Endometrium (tissue), 2 donors: ENCODE data around the gene BCAS3.

ENCODE experiments used
- FAIRE-seq: peaks from 2 replicates; lab custom pipeline; 2012; peaks lifted over from hg19 to GRCh38; lab: Jason Lieb, UNC
- donor health status: control.
- donor health status: control.

BCAS3 gene

DNA sequence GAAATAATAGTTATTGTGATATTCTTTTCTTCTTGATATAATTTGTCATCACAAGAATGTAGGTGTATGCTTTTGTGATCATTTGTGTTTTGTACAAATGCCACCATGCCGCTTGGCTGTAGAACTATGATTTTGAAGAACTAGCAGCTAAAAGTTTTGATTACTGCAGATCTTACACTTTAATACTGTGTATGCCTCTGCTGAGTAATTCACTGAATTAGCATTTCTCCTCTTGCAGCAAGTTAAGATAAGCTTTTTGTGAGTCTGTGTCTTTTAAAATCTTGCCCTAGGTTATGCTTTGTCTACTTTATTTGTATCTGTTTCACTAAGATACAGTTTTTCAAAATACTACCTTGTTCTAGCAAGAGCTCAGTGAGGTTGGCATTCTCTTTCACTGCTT lies 395.5 kb downstream of the BCAS3 start:
- no peak for FAIRE-seq

DNA sequence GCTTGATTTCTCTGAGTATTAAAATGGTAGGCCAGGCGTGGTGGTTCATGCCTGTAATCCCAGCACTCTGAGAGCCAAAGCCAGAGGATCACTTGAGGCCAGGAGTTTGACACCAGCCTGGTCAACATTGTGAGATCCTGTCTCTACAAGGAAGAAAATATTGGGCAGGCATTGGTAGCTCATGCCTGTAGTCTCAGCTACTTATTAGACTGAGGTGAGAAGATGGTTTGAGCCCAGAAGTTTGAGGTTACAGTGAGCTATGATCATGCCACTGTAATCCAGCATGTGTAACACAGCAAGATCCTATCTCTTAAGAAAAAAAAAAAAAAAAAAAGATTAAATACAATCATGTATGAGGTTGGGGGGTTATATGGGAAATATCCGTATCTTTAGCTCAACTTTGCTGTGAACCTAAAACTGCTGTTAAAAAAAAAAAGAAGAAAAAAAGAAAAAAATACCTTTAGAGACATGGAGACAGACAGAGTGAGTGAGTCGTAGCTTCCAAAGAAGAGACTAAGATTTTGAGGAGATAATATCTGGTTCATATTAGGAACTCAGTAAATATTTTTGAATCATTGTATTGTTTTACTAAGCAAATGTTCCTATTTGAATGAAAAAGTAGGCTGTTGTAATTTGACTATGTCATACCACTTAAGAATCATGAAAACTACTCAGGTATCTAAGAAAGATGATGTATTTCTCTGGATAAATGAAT lies 396.3 kb downstream of the BCAS3 start:
- no peak for FAIRE-seq

DNA sequence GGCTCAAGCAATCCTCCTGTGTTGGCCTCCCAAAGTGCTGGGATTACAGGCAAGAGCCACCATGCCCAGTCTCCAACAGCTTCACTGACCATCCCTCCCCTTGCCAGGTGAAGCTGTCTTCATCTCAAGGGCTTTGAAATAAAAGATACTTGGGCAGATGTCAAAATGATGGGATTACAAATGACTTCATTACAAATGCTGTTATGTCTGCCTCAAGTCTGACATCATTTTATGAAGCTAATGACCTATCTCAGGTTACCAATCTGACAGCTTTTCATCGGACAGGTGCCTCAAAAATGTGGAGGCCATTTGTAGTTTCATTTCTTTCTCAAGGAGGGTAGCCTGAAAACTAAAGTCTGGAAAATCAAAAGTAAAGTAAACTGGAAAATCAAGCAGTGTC lies 398.3 kb downstream of the BCAS3 start:
- FAIRE-seq, result no peak

DNA sequence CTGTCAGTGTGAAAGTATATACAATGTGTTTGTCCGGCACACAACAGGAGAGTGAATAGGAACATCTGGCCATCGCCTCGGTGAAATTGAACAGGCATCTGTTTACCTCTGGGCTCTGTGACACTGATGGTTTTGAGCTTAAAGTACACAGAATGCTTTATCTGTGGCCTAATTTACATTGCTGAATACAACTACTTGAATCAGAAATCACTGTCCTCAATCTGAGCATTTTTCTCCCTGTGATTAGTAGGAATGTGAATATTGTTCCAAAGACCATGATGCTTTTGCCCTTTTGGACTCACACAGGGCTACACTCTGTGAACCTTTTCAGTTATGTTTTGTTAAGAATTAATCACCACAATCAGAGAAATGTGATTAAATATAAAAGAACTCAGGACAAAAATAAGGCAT lies 399.0 kb downstream of the BCAS3 start:
- FAIRE-seq, result no peak

DNA sequence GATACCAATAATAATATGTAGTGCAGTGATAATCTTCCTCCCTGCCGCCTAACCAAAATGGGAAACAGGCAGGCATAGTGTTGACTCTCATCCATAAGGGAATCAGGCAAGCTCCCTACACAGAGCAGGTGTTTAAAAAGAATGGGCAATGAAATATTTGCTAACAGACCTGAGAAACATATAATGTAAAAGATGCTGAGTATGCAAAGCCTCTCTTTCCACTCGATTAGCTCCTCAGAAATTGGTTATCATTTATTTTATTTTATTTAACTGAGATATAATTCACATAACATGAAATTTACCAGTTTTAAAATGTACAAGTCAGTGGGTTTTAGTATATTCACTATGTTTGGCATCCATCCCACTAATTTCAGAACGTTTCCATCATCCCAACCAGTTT lies 404.3 kb downstream of the BCAS3 start:
- no peak for FAIRE-seq

DNA sequence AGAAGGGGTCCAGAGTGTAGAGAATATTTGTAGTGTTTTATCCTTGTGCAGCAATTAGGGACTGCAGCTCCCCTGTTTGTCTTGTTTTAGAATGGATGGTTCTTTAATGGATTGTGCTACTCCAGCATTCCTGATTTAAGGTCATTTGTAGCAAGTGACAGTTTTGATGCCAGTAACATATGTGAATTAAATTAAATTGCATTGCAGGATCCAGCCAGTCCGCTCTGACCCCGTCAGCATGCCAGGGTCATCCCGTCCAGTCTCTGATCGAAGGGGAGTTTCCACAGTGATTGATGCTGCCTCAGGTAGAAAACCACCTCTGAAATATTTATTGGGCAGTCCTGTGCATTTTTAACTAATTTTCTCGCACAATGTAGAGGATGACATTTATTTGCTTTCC lies 406.6 kb downstream of the BCAS3 start:
- no peak for FAIRE-seq

DNA sequence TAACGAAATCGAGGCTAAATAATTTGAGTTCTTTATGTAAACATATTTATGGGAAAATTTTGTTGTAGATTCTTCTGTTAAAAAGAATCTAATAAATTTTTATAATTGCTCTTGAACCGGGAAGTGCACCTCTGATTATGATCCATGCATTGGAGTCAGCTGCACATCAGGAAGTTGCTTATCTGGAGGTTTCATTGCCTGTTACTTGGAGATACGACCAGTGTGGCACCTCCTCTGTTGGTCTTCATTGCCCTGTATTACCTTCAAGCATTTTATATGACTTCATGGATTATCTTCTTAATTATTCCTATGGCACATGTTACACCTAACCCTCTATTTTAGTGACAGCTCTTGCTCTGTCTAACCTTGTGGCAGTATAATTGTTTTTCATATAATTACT lies 409.4 kb downstream of the BCAS3 start:
- no peak for FAIRE-seq

DNA sequence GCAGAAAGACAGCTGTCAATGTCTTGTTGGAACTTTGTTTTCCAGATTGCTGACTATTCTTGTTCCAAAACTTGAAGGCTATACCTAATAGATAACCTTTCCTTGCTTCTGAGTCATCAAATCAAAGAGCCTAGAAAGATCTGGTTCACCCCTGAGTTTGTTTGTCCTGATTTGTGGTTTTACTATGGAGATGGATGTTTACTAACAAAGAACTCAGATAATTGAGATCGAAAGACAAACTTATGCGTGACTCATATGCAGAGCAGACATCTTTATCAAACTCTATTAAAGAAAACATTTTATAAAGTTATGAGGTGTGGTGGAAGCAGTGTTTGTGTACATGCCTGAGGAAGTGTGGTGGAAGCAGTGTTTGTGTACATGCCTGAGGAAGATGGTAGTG lies 410.9 kb downstream of the BCAS3 start:
- FAIRE-seq, result no peak

DNA sequence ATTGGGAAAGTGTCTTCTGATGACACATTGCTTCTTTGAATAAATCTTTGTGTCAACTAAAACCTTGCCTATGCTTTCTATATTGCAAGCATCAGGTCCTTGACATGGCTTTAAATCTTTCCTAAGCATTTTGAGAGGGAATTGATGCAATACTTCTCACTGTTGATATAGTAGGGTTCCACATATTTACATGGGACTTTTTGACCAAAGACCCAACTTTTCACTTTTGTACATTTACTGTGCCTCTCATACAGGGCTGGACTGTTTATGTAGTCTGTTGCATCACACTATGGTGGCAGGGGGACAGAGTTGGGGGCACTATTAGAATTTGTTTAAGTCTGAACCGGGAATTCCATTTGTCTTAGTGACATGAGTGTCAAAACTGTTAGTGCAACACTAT lies 413.4 kb downstream of the BCAS3 start:
- FAIRE-seq, result no peak

DNA sequence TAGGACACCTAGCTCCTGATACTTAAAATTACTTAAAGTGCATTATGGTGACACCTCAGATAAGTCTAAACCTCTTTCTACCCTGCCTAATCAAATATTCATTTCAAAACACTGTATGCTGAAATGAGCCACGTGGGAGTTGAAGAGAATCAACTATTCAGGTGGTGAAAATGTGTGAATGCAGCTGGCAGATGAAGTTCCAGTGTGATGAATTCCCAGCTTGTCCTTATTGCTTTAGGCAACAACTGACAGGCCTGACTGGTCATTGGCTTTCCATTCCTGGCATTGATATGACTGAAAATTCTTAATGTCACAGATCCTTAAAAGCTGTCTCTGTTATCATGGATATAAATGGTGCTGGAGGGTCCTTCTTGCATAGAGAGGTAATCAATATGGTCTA lies 420.1 kb downstream of the BCAS3 start:
- no peak for FAIRE-seq

DNA sequence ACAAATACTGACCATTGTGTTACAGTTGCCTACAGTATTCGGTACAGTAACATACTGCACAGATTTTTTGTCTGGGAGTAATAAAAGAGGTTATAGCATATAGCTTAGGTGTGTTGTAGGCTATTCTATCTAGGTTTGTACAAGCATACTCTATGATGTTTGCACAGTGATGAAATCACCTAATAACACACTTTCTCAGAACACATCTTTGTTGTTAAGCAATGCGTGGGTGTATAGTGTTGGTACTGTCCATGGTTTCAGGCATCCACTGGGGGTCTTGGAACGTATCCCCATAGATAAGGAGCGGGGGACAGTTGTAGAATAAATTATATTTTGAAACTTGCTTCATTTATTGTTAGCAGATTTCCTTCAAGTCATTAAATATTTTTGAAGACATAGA lies 428.7 kb downstream of the BCAS3 start:
- FAIRE-seq, result no peak

DNA sequence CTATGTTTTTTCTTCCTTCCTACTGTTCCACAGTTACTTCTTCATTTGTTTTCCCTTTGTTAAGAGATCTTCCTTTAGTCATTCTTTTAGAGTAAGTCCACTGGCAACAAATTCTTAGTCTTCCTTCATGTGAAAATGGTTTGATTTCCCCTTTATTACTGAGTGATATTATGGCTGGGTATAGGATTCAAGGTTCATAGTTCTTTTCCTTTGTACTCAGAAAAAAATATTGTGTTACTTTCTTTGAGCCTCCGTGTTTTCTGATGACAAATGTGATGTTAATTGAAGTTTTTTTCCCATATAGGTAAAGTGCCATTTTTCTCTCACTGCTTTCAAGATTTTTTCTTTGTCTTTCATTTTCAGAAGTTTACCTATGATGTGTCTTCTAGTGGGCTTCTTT lies 438.9 kb downstream of the BCAS3 start:
- FAIRE-seq, result no peak

DNA sequence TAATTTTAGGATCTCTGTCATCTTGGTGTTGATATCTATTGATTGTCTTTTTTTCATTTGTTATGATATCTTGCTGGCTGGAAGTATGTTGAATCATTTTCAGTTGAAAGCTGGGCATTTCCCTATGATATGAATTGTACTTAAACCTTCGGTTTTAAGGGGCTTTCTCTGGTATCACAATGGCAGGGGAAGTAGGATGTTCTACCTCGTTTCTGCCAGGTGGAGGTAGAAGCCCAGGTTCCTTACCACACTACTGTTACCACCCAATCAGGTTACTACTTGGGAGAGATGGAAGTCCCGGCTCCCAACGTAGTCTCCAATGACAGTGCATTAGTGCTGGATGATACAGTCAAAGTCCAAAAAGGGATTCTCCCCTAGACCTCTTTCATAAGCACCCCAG lies 440.3 kb downstream of the BCAS3 start:
- FAIRE-seq, result no peak

DNA sequence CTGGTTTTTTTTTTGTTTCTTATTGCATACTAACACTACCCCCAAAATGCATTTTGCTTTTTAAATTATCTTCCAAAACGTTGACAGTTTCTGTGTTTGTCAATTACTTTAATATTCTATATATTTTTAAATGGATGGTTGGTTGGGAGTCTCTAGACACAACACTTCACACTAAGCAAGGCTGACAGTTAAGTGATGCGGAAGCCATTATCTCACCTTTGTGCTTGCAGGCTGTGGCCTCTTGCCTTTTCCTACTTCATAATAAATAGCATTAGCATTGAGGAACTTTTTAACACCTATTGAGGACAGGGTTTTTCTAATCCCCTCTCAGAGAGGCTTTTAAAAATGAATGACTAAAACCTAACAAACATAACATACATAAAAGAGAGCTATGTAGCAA lies 441.2 kb downstream of the BCAS3 start:
- no peak for FAIRE-seq

DNA sequence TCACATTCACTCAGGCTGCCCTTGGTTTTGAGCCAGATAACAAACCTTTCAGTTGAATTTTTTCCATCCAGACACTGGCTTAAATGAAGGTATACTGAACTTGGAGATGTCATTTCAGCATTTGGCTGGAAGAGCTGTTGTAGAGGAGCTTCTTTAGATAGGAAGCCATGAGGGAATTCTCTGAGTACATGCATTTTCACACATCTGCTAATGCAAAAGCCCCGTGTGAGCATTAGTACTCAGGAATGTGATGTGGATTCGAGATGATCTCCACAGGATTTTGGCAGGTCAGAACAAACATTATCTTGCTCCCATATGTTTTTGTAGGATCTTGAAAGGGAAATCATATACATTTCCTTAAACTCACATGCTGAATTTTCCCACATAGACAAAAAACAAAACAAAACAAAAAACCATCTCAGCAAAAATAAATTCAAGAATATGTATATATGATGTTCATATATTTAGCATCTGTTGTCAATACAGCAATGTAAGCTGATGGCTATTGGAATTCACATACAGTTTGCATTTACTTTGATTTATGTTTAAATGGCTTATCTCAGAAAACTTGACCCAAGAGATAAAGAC lies 444.8 kb downstream of the BCAS3 start:
- FAIRE-seq, result no peak

DNA sequence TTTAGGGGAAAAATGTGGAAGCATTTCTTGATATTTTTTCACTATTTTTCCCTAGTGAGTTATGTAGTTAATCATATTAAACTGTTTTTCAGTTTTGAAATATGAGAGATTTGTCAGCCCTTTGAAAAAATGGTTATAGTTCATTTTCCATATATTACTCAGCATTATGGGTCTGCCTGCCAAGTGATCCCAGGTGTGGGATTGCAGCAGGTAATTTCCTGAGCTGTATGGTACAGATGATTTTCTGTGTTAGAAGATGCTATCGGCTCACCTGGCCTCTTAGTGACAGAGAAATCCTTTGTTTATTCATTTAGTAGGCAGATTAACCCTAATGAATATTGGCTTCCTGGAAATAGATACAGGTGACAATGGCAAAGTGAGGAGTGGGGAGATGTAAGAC lies 446.9 kb downstream of the BCAS3 start:
- FAIRE-seq, result no peak

DNA sequence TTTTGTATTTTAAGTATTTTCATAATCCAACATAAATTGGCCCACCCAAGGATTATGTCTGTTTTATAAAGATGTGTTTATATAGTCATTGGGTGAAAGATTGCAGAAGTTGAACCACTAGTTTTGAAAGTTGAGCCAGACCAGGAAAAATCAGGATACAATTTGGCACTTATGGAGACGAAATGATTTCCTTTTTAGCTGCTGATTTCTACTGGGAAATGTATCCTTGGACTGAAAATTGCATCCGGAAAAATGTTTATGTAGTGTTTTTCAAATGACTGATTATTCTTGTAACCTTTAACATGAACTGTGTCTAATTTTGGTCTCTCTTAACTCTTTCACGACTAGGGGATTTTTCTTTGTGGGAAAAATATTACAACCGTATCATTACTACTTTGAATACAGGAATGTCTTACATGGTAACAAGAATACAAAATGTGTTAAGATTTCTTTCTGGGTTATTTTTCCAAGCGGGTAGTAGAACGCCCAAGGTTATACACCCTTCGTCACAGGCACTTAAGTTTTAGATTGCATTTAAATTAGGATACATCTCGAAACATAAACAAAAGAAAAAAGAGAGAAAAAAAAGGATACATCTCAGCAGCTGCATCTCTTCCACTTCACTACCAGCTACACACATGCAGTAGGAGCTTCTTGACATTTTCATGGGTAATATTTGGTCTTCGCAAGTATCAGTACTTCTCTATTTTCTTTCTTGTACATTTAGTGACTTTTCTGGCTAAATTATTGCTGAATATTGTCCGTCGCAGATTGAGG lies 449.0 kb downstream of the BCAS3 start:
- no peak for FAIRE-seq

DNA sequence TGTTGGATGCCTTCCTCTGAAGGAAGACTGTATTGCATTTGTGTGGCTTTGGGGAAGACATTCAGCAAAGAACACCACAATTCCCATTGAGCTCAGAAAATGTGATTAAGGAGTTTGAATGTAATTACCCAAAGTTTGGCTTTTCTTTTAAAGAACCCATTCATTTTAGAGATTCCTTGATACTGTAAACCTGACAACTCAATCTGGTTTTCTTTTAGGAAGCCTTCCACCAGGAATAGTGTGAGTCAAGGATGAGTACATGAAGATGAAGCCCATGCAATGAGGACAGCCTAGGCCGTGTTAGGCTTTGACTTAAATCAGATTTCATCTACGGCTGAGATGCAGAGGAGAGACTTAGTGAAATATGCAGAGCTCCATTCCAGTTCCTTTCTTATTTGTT lies 450.3 kb downstream of the BCAS3 start:
- no peak for FAIRE-seq

DNA sequence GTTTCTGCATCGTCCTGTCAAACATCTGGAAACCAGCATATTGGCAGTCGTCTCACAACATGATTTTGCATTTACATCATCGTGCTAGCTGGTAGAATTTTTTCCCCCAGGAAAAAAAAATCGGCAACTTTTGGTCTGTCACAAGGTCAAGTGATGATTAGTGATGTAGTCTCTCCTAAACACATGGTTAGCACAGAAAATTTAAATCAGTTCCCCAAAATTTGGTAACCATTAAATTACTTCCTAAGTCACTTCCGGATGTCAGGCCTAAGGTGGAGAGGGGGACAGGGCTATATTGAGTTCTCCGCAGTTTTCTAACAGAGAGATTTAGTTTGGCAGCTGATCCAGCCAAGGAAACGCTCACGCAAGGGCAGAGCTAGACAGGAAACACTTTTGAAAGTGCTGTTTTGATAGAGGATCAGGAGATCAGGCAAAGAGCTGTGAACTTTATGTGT lies 451.0 kb downstream of the BCAS3 start:
- no peak for FAIRE-seq

DNA sequence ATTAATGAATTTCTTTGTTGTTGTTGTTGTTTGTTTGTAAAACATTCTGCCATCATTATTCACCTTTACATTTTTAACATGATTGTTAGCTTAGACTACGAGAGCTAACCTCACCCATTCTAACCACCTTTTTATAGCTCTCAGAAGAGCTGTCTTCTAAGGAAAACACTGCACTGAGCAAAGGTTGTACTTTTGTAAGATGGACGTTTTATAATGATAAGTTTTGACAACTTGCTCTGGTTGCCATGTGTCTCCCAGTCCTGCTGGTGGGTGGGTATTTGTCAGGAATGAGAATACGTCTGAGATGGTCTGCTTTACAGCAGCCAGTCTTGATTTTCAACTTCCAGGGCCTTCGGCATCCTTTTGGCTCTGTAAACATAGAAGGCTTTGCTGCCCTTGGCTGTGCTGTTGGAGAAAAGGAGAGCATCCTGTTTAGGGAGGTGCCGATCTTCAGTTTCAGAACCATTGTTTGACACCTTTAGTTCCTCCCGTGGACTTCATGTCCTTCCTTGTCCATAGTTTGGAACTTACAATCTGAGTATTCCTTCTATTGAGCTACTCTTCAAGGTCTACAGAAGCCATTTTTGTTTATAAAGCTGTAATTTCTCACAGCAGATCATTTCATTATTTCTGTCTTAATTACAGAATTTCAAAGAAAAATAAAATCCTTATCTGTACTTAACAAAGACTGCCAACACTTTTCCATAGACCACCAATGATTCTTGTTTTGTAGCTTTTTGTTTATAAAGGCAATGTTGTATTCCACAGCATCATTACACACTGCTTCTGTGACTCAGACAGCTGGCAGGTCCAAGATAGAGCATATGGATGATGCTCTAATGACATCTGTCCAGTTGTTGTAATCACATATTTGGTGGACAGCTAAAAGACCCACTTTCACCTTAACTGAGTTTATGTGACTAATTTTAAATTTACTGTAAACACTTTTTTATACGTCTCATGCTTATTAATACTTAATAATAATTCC lies 451.9 kb downstream of the BCAS3 start:
- FAIRE-seq, result no peak

DNA sequence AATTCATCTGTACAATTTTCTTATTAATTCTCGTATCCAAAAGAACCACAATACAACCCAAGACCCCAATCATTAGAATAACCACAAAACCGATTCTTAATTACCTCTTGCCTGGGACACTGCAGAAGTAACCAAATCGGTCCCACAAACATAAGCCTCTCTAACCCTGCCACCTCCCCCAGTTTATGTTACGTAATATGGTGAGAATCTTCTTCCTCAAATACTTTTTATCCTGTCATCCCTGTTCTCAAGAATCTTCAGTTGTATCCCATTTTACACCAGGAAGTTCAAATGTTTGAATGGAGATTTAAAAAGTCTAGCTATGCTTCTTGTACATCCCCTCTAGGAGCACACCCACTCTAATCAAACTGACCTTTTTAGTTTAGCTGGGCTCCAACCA lies 452.7 kb downstream of the BCAS3 start:
- FAIRE-seq, result no peak

DNA sequence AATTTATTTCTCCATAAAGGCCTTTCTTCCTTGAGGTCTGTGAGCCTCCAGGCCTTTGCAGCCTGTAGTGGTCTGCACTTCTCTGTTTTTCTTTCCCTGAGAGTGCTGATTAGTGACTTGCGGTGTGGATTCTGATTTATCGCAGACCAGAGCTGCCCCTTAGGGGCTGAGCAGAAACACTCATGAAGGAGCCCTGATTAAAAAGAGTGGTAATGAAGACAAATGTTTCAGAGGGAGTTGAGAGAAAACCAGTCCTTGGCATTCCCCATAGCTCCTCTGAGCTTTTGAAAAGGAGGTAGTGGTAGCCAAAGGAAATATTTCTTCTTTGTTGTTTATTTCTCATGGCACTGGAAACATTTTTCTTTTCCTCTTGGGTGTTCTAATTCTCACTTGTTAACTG lies 453.9 kb downstream of the BCAS3 start:
- FAIRE-seq, result no peak
